Measurements from ENCODE around the gene KCTD2.

The KCTD2 gene

GRCh38 chr17:75073618-75074047 is 26.6 kb downstream of the KCTD2 start:
- no peak for DNase-seq (ENCODE audit: low spot score)
- H3K4me3 ChIP-seq: no peak overlapping the region
- H3K27ac ChIP-seq: no peak overlapping the region

GRCh38 chr17:75074532-75074931 is 27.5 kb downstream of the KCTD2 start:
- H3K4me3 ChIP-seq: no peak overlapping the region
- DNase-seq (ENCODE audit: low spot score): no peak
- no peak overlapping the region for H3K27ac ChIP-seq
- no peak for TF ChIP-seq CTCF (IDR thresholded peaks at IDR 0.05)

More at GRCh38 chr17:75073618-75074047, 26.6 kb downstream of the KCTD2 start:
- TF ChIP-seq CTCF (IDR thresholded peaks at IDR 0.05): no peak

- no peak for TF ChIP-seq CTCF (IDR thresholded peaks at IDR 0.05)
- DNase-seq (ENCODE audit: low spot score): no peak
- Histone ChIP-seq H3K27ac (no peak overlapping the region), H3K4me3 (no peak overlapping the region)
These were observed 28.7 kb downstream of the KCTD2 start for GRCh38 chr17:75075597-75076336.

- H3K27ac ChIP-seq: peak overlapping the region; percentile 69 to 72
- no peak for TF ChIP-seq CTCF (IDR thresholded peaks at IDR 0.05)
- H3K4me3 ChIP-seq: peak overlapping the region; percentile 67
- DNase-seq (ENCODE audit: low spot score): no peak
These were observed 30.1 kb downstream of the KCTD2 start for GRCh38 chr17:75077072-75077495.

- no peak for TF ChIP-seq CTCF (IDR thresholded peaks at IDR 0.05)
- DNase-seq (ENCODE audit: low spot score): no peak
- Histone ChIP-seq H3K27ac (peak overlapping the region; percentile 69 to 72), H3K4me3 (peak overlapping the region; percentile 67)
These were observed 30.7 kb downstream of the KCTD2 start for GRCh38 chr17:75077496-75078283.

GRCh38 chr17:75078284-75079022 is 31.4 kb downstream of the KCTD2 start:
- no peak for TF ChIP-seq CTCF (IDR thresholded peaks at IDR 0.05)
- Histone ChIP-seq H3K4me3 (no peak overlapping the region), H3K27ac (peak overlapping the region; percentile 69 to 72)
- no peak for DNase-seq (ENCODE audit: low spot score)

Measured in coronary artery (tissue), 2 donors.